PC-9 (cell line): Measurements from ENCODE around the gene ACTL8. TPM values are rescaled to one million over a fixed set of nuclear protein-coding genes. Genes with fewer than 3 reads are reported as not detected.
A peak's percentile ranks its signal among the peaks of the same experiment; 100 is the strongest.

Source experiments
- BruUV-seq: library from RNA; stranded (reverse); fragments of 400-500 nt; replicated peaks from 2 replicates; lab custom pipeline; 2021; lab: Mats Ljungman, UMichigan
- CTCF ChIA-PET: fragments of 300-600 bp; sonication (Branson Sonifier 250); formaldehyde crosslinking; loops from one replicate; lab custom pipeline; 2022; ENCODE audit warnings: antibody characterized with exemption; lab: Charles Lee
- POLR2A ChIA-PET: fragments of 300-600 bp; sonication (Branson Sonifier 250); formaldehyde crosslinking; loops from one replicate; lab custom pipeline; 2022; ENCODE audit warnings: antibody characterized with exemption; ENCODE audit not compliant: unreplicated experiment; lab: Charles Lee
- DNase-seq, 2 experiments: peaks; one replicate each; pipeline versions ENCODE4 v3.0.0 to v3.0.0-alpha.2; 2015 to 2022; ENCODE audit warnings: mixed read lengths in 1 of 2
- H2AFZ ChIP-seq: fragments of 200-600 bp; sonication (generic); 2 replicates; pipeline ENCODE4 v1.8.1; 2017; ENCODE audit warnings: antibody characterized with exemption
- H3F3A ChIP-seq: fragments of 200-600 bp; sonication (generic); 2 replicates; pipeline ENCODE4 v1.8.1; 2017; ENCODE audit warnings: antibody characterized with exemption, mild to moderate bottlenecking, low read depth; ENCODE audit not compliant: insufficient read depth
- H3K27ac ChIP-seq: fragments of 200-600 bp; sonication (generic); 2 replicates; pipeline ENCODE4 v1.6.1; 2016; ENCODE audit warnings: mixed run types
- H3K27me3 ChIP-seq: fragments of 200-600 bp; sonication (generic); 2 replicates; pipeline ENCODE4 v1.6.1; 2016; ENCODE audit warnings: low read depth, mixed run types; ENCODE audit not compliant: insufficient read depth
- H3K36me3 ChIP-seq: fragments of 200-600 bp; sonication (generic); 2 replicates; pipeline ENCODE4 v1.6.1; 2016; ENCODE audit warnings: low read depth, mixed run types
- H3K4me1 ChIP-seq: fragments of 200-600 bp; sonication (generic); replicated peaks from 2 replicates; pipeline ENCODE4 v1.6.1; 2016; ENCODE audit warnings: mixed run types; ENCODE audit not compliant: insufficient read depth
- H3K4me2 ChIP-seq: fragments of 200-600 bp; sonication (generic); 2 replicates; pipeline ENCODE4 v1.6.1; 2017; ENCODE audit warnings: mixed run types
- H3K4me3 ChIP-seq: fragments of 200-600 bp; sonication (generic); 2 replicates; pipeline ENCODE4 v1.6.1; 2016; ENCODE audit warnings: mixed run types
- H3K79me2 ChIP-seq: fragments of 200-600 bp; sonication (generic); 2 replicates; pipeline ENCODE4 v1.6.1; 2017; ENCODE audit warnings: low read depth, mixed run types
- H3K9me2 ChIP-seq: fragments of 200-600 bp; sonication (generic); 2 replicates; pipeline ENCODE4 v1.8.1; 2017; ENCODE audit warnings: mild to moderate bottlenecking; ENCODE audit not compliant: insufficient read depth
- H3K9me3 ChIP-seq: fragments of 200-600 bp; sonication (generic); 2 replicates; pipeline ENCODE4 v1.8.1; 2016; ENCODE audit warnings: low read depth; ENCODE audit not compliant: insufficient read depth
- H4K20me1 ChIP-seq: fragments of 200-600 bp; sonication (generic); 2 replicates; pipeline ENCODE4 v1.8.1; 2017; ENCODE audit not compliant: insufficient read depth
- EZH2 ChIP-seq: fragments of 200-600 bp; sonication (generic); IDR thresholded peaks from 2 replicates; pipeline ENCODE4 v1.8.0; 2017; ENCODE audit warnings: antibody characterized with exemption, low read depth
- intact Hi-C: fragments of 100-400 bp; cut with micrococcal nuclease; formaldehyde crosslinking; loops from one replicate; pipeline ENCODE4 v1.10.0; 2022; ENCODE audit not compliant: unreplicated experiment
- total RNA-seq: library from RNA; stranded (reverse); gene quantifications from 2 replicates; pipeline ENCODE4 v1.2.3, GENCODE V29; 2021
- TF ChIP-seq, protein P1 (sequence below): fragments of 200-600 bp; sonication (generic); conservative IDR thresholded peaks from 2 replicates; pipeline ENCODE4 v1.6.1; 2017; ENCODE audit warnings: mixed run types, antibody characterized with exemption, mild to moderate bottlenecking, moderate library complexity

Gene ACTL8
- total RNA-seq, 1 experiment from 2014 or later: 0.68 TPM

DNA sequence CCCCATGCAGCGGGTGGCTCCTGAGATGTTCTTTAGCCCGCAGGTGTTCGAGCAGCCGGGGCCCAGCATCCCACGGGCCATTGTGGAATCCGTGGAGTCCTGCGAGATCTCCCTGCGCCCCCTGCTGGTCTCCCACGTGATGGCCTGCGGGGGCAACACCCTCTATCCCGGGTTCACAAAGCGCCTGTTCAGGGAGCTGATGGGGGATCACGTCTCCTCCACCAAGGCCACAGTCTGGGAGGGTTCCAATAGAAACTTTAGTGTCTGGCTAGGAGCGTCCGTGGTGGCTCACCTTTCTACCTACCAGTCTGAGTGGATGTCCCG lies 71.0 kb downstream of the ACTL8 start:
- H3K4me2 ChIP-seq: no peak overlapping the region
- no peaks in the 10 kb centered on the region for H4K20me1 ChIP-seq
- no peaks in the 10 kb centered on the region for H3K27me3 ChIP-seq
- H3K9me2 ChIP-seq: no peaks in the 10 kb centered on the region
- TF ChIP-seq EZH2: no peak
- TF ChIP-seq, protein P1, sequence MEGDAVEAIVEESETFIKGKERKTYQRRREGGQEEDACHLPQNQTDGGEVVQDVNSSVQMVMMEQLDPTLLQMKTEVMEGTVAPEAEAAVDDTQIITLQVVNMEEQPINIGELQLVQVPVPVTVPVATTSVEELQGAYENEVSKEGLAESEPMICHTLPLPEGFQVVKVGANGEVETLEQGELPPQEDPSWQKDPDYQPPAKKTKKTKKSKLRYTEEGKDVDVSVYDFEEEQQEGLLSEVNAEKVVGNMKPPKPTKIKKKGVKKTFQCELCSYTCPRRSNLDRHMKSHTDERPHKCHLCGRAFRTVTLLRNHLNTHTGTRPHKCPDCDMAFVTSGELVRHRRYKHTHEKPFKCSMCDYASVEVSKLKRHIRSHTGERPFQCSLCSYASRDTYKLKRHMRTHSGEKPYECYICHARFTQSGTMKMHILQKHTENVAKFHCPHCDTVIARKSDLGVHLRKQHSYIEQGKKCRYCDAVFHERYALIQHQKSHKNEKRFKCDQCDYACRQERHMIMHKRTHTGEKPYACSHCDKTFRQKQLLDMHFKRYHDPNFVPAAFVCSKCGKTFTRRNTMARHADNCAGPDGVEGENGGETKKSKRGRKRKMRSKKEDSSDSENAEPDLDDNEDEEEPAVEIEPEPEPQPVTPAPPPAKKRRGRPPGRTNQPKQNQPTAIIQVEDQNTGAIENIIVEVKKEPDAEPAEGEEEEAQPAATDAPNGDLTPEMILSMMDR: peak; percentile 61
- H3K4me3 ChIP-seq: no peak overlapping the region
- ChIA-PET POLR2A (no interaction called here), CTCF (interaction anchor here (0.6 kb wide), 1 partner anchor 65 kb away, joined by 8 read pairs; no protein-coding TSS in a partner anchor)
- H3K27ac ChIP-seq: no peak overlapping the region
- no peaks in the 10 kb centered on the region for H3K36me3 ChIP-seq
- no TSS peak for BruUV-seq
- intact Hi-C loops: no loop called here
- DNase-seq: peak in 1 of 2 experiments; percentile 14
- H3K4me1 ChIP-seq: no peaks in the 10 kb centered on the region
- H3F3A ChIP-seq: no peaks in the 10 kb centered on the region
- H2AFZ ChIP-seq: no peak overlapping the region
- no peaks in the 10 kb centered on the region for H3K79me2 ChIP-seq
- no peaks in the 10 kb centered on the region for H3K9me3 ChIP-seq

DNA sequence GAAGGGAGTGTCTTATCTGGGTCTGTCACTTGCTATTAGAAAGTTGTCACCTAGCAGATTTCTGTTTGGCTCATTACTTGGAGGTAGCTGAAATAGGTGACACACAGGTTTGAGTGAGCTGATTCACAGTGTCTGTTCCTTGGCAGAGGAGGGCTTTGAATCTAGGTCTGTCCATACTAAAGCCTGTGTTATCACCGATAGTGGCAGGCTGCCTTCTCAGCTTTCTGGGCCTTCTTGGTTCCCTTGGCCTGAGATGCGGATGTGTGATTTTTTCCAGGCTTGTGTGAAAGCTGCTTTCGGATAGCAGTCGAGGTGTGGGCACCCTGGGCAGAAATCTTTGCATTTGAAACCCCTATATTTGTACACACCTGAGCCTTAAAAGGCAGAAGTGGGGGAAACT lies 73.9 kb downstream of the ACTL8 start:
- H3K4me3 ChIP-seq: no peak overlapping the region
- H3K4me2 ChIP-seq: no peak overlapping the region
- H3K27ac ChIP-seq: no peak overlapping the region
- no peak for TF ChIP-seq EZH2
- TF ChIP-seq, protein P1: no peak
- H3K27me3 ChIP-seq: peaks cover 11% of the 10 kb centered on the region; the same call in 1 of the 2 replicates
- H2AFZ ChIP-seq: no peak overlapping the region
- ChIA-PET CTCF (no interaction called here), POLR2A (no interaction called here)
- H3K79me2 ChIP-seq: no peaks in the 10 kb centered on the region
- intact Hi-C loops: no loop called here
- no peaks in the 10 kb centered on the region for H3K36me3 ChIP-seq
- H4K20me1 ChIP-seq: no peaks in the 10 kb centered on the region
- no TSS peak for BruUV-seq
- no peaks in the 10 kb centered on the region for H3K9me2 ChIP-seq
- no peak for DNase-seq
- H3K4me1 ChIP-seq: no peaks in the 10 kb centered on the region
- no peaks in the 10 kb centered on the region for H3F3A ChIP-seq
- no peaks in the 10 kb centered on the region for H3K9me3 ChIP-seq

DNA sequence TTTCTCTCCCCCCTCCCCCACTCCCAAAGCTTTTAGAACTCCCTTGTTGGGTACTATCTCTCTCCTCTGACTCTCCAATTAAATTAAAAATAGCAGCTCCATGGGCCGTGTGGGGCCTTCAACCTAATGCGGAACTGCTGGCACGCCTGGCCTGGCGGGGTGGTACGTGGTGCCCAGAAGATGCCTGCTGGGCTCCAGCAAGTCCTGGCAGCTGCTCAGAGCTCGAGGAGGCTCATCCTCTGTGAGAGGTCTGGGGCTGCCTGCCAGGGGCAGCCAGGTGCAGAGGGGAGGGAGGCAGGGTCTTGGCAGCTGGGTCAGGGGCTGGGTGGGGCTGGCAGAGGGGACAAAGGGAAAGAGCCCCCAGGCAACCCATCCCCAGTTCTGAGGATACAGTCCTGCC lies 74.4 kb downstream of the ACTL8 start:
- intact Hi-C loops: no loop called here
- H3K4me2 ChIP-seq: no peak overlapping the region
- ChIA-PET POLR2A (no interaction called here), CTCF (no interaction called here)
- BruUV-seq: no TSS peak
- no peak overlapping the region for H2AFZ ChIP-seq
- H3K27ac ChIP-seq: no peak overlapping the region
- no peak for TF ChIP-seq EZH2
- TF ChIP-seq, protein P1: no peak
- no peaks in the 10 kb centered on the region for H3K9me2 ChIP-seq
- no peaks in the 10 kb centered on the region for H3K79me2 ChIP-seq
- no peaks in the 10 kb centered on the region for H4K20me1 ChIP-seq
- DNase-seq: no peak
- no peaks in the 10 kb centered on the region for H3K9me3 ChIP-seq
- no peaks in the 10 kb centered on the region for H3K36me3 ChIP-seq
- H3K27me3 ChIP-seq: peaks cover 14% of the 10 kb centered on the region; the same call in 1 of the 2 replicates
- H3K4me3 ChIP-seq: no peak overlapping the region
- no peaks in the 10 kb centered on the region for H3F3A ChIP-seq
- no peaks in the 10 kb centered on the region for H3K4me1 ChIP-seq
